Mesothelial cell of epicardium (in vitro differentiated cells): ENCODE data around the gene WDR41. TPM values are rescaled to one million over a fixed set of nuclear protein-coding genes. Genes with fewer than 3 reads are reported as not detected.

Source experiments
- DNase-seq, 2 experiments: peaks; one replicate each; pipeline ENCODE4 v3.0.0; 2021; ENCODE audit warnings: low spot score in 2 of 2; ENCODE audit not compliant: unreplicated experiment in 2 of 2
- H3K27ac Mint-ChIP-seq: 2 replicates; pipeline ENCODE4 v1.8.0; 2021; ENCODE audit warnings: mixed read lengths
- H3K27me3 Mint-ChIP-seq: 2 replicates; pipeline ENCODE4 v1.8.0; 2021; ENCODE audit warnings: low read depth, mixed read lengths
- H3K36me3 Mint-ChIP-seq: 2 replicates; pipeline ENCODE4 v1.8.0; 2021; ENCODE audit warnings: mixed read lengths
- H3K4me1 Mint-ChIP-seq: 2 replicates; pipeline ENCODE4 v1.8.0; 2021; ENCODE audit warnings: mixed read lengths
- H3K4me3 Mint-ChIP-seq: 2 replicates; pipeline ENCODE4 v1.8.0; 2021; ENCODE audit warnings: mild to moderate bottlenecking, moderate library complexity, mixed read lengths
- H3K9me3 Mint-ChIP-seq: 2 replicates; pipeline ENCODE4 v1.8.0; 2021; ENCODE audit warnings: mixed read lengths
- total RNA-seq: library from RNA; stranded (reverse); gene quantifications from 3 replicates; pipeline ENCODE4 v1.2.1, GENCODE V29; 2021
- TF ChIP-seq, protein P1 (sequence below): fragments of 200-600 bp; sonication (generic); IDR thresholded peaks from one replicate; pipeline ENCODE4 v1.5.0; 2021; ENCODE audit warnings: antibody characterized with exemption; ENCODE audit not compliant: unreplicated experiment

Gene WDR41
- total RNA-seq, 1 donor from 2014 or later: 48.7 TPM

DNA sequence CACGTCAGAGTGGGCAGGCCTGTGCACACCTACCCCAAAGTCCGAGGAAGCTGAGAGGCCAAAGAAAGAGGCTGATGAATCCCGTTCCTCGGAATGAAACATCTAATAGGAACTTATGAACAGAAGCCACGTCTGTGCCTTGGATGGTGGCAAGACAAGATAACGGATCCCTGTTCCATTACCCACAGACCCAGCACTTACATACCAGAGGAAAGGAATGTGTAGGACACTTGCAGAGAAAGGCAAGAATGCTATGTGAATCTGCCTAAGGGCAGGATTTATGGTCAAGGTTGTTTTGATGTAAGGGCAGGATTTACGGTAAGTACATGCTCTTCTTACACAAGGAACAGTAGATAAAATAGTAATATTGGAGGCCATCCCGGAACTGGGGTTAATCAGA lies 93.2 kb downstream of the WDR41 start:
- no peak for DNase-seq
- peak overlapping the region; percentile 82 for H3K27ac Mint-ChIP-seq
- no peaks in the 10 kb centered on the region for H3K27me3 Mint-ChIP-seq
- TF ChIP-seq, protein P1, sequence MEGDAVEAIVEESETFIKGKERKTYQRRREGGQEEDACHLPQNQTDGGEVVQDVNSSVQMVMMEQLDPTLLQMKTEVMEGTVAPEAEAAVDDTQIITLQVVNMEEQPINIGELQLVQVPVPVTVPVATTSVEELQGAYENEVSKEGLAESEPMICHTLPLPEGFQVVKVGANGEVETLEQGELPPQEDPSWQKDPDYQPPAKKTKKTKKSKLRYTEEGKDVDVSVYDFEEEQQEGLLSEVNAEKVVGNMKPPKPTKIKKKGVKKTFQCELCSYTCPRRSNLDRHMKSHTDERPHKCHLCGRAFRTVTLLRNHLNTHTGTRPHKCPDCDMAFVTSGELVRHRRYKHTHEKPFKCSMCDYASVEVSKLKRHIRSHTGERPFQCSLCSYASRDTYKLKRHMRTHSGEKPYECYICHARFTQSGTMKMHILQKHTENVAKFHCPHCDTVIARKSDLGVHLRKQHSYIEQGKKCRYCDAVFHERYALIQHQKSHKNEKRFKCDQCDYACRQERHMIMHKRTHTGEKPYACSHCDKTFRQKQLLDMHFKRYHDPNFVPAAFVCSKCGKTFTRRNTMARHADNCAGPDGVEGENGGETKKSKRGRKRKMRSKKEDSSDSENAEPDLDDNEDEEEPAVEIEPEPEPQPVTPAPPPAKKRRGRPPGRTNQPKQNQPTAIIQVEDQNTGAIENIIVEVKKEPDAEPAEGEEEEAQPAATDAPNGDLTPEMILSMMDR: no peak
- peaks cover 36% of the 10 kb centered on the region for H3K4me1 Mint-ChIP-seq
- no peaks in the 10 kb centered on the region for H3K36me3 Mint-ChIP-seq
- no peaks in the 10 kb centered on the region for H3K9me3 Mint-ChIP-seq
- H3K4me3 Mint-ChIP-seq: no peak overlapping the region

- Mint-ChIP-seq H3K4me1 (peaks cover 36% of the 10 kb centered on the region), H3K36me3 (no peaks in the 10 kb centered on the region), H3K4me3 (no peak overlapping the region), H3K27me3 (no peaks in the 10 kb centered on the region), H3K27ac (peak overlapping the region; percentile 82), H3K9me3 (no peaks in the 10 kb centered on the region)
- no peak for DNase-seq
- TF ChIP-seq, protein P1: no peak
Measured at GRCh38 chr5:77398458-77398857, 93.7 kb downstream of the WDR41 start.

- no peaks in the 10 kb centered on the region for H3K36me3 Mint-ChIP-seq
- DNase-seq: no peak
- peak overlapping the region; percentile 44 for H3K27ac Mint-ChIP-seq
- peaks cover 36% of the 10 kb centered on the region for H3K4me1 Mint-ChIP-seq
- no peak overlapping the region for H3K4me3 Mint-ChIP-seq
- H3K9me3 Mint-ChIP-seq: no peaks in the 10 kb centered on the region
- TF ChIP-seq, protein P1: no peak
- H3K27me3 Mint-ChIP-seq: no peaks in the 10 kb centered on the region
Measured at GRCh38 chr5:77397686-77398292, 94.3 kb downstream of the WDR41 start.

DNA sequence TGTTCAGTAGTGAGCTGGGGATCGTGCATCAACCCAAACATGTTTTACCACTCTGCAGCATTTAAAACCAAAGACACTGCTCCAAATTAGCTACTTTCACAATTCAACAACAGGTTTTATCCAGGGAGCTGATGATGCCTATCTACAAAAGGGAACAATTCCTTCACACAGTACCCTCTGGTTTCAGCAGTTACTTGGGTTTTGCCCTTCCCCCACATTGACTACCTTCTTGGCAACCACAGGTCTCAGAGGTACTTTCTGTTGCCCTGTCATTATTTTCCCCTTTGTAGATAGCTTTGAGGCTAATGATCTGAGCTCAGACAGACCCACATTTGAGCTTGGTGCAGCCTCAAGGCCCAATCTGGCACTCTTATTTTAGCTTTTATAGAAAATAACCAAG lies 96.1 kb downstream of the WDR41 start:
- Mint-ChIP-seq H3K36me3 (no peaks in the 10 kb centered on the region), H3K4me3 (no peak overlapping the region), H3K9me3 (no peaks in the 10 kb centered on the region), H3K4me1 (peaks cover 36% of the 10 kb centered on the region), H3K27me3 (no peaks in the 10 kb centered on the region), H3K27ac (peak overlapping the region; percentile 63)
- TF ChIP-seq, protein P1: no peak
- no peak for DNase-seq

GRCh38 chr5:77394064-77394715 lies 97.9 kb downstream of the WDR41 start:
- Mint-ChIP-seq H3K27me3 (no peaks in the 10 kb centered on the region), H3K4me3 (no peak overlapping the region), H3K27ac (peak overlapping the region; percentile 35), H3K4me1 (peaks cover 29% of the 10 kb centered on the region), H3K36me3 (no peaks in the 10 kb centered on the region), H3K9me3 (no peaks in the 10 kb centered on the region)
- DNase-seq: no peak
- TF ChIP-seq, protein P1: no peak
